ENCODE data around the gene ZNF768.

Gene ZNF768

GRCh38 chr16:30519120-30520049 is 7.0 kb downstream of the ZNF768 start:
- Mint-ChIP-seq H3K4me3 (no peak overlapping the region), H3K36me3 (peaks cover 34% of the 10 kb centered on the region), H3K4me1 (peaks cover 4% of the 10 kb centered on the region), H3K9me3 (no peaks in the 10 kb centered on the region), H3K27ac (no peak overlapping the region), H3K27me3 (no peaks in the 10 kb centered on the region)
- DNase-seq (ENCODE audit: low spot score in 2 of 2): no peak
- ATAC-seq (ENCODE audit: low read depth): no peak

DNA sequence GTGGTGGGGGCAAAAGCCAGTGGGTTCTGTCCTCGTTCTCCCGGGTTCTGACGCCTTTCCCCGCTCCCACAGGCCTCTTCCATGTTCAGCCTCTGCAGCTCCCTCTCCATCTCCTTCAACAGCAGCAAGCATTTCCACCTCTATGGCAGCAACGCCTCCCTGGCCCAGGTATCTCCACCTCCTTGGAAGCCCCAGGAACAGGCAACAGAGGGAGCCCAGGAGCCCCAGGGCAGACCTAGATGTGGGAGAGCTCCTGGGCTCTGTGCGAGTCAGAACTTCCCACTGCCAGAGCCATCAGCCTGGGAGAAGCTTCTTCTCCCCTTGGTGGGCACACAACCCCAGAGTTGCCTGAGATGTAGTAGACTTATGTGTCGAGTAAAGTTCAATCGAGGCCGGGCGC is 7.8 kb downstream of the ZNF768 start:
- ATAC-seq (ENCODE audit: low read depth) (no peak), DNase-seq (ENCODE audit: low spot score in 2 of 2) (no peak)
- Mint-ChIP-seq H3K4me1 (peaks cover 4% of the 10 kb centered on the region), H3K27me3 (no peaks in the 10 kb centered on the region), H3K27ac (no peak overlapping the region), H3K36me3 (peaks cover 38% of the 10 kb centered on the region), H3K4me3 (no peak overlapping the region), H3K9me3 (no peaks in the 10 kb centered on the region)

- DNase-seq (ENCODE audit: low spot score in 2 of 2): no peak
- H3K36me3 Mint-ChIP-seq: peaks cover 55% of the 10 kb centered on the region
- no peak for ATAC-seq (ENCODE audit: low read depth)
- H3K4me1 Mint-ChIP-seq: no peaks in the 10 kb centered on the region
- peak overlapping the region; percentile 28 for H3K27ac Mint-ChIP-seq
- H3K9me3 Mint-ChIP-seq: no peaks in the 10 kb centered on the region
- no peaks in the 10 kb centered on the region for H3K27me3 Mint-ChIP-seq
- H3K4me3 Mint-ChIP-seq: no peak overlapping the region
Observed at GRCh38 chr16:30515275-30515674, 11.1 kb downstream of the ZNF768 start.

DNA sequence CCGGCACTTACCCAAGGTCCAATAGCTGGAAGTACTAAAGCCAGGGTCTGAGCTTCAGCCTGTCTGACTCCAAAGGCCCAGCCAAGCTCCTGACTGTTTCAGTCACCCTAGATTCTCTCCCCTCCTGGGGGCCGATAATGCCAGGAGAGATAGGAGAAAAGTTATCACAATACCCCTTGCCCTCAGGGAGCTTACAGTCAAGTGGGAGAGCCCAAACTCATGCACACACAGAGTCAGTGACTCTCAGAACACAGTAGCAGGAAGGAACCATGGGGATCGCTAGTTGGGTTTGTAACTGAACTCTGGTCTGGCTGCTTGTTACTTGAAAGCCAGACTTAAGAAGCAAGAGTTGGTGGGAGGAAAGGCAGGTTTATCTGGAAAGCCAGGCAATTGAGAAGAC is 14.9 kb downstream of the ZNF768 start:
- no peaks in the 10 kb centered on the region for H3K4me1 Mint-ChIP-seq
- no peaks in the 10 kb centered on the region for H3K9me3 Mint-ChIP-seq
- H3K4me3 Mint-ChIP-seq: no peak overlapping the region
- H3K36me3 Mint-ChIP-seq: peaks cover 35% of the 10 kb centered on the region
- no peak overlapping the region for H3K27ac Mint-ChIP-seq
- no peak for DNase-seq (ENCODE audit: low spot score in 2 of 2)
- H3K27me3 Mint-ChIP-seq: no peaks in the 10 kb centered on the region
- ATAC-seq (ENCODE audit: low read depth): no peak

DNA sequence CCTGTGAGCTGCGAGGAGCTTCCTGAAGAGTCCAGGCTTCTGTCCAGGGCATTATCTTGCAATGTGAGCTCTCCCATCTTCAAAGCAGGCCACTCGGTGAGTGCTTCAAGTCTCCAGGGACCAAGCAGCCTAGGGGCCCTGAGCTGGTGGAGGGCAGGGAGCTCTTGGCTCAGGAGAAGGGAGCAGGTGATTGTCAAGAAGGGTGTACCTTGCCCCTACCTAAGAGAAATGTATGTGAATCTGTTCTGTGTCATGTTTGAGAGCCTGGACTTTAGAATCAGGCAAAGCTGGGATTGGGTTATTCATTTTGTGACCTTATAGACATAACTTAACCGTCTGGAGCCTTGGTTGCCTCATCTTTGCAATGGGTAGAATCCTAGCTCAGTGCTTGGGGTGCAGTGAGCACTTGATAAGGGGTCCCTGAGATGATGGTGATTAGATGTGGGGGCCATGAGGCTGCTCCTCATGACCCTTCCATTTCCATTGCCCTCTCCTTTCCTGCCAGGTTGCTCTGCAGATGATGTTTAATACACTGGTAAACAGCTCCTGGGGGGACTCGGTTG is 15.9 kb downstream of the ZNF768 start:
- H3K4me3 Mint-ChIP-seq: no peak overlapping the region
- H3K9me3 Mint-ChIP-seq: no peaks in the 10 kb centered on the region
- ATAC-seq (ENCODE audit: low read depth) (no peak), DNase-seq (ENCODE audit: low spot score in 2 of 2) (no peak)
- H3K27me3 Mint-ChIP-seq: no peaks in the 10 kb centered on the region
- no peaks in the 10 kb centered on the region for H3K4me1 Mint-ChIP-seq
- peaks cover 34% of the 10 kb centered on the region for H3K36me3 Mint-ChIP-seq
- no peak overlapping the region for H3K27ac Mint-ChIP-seq

DNA sequence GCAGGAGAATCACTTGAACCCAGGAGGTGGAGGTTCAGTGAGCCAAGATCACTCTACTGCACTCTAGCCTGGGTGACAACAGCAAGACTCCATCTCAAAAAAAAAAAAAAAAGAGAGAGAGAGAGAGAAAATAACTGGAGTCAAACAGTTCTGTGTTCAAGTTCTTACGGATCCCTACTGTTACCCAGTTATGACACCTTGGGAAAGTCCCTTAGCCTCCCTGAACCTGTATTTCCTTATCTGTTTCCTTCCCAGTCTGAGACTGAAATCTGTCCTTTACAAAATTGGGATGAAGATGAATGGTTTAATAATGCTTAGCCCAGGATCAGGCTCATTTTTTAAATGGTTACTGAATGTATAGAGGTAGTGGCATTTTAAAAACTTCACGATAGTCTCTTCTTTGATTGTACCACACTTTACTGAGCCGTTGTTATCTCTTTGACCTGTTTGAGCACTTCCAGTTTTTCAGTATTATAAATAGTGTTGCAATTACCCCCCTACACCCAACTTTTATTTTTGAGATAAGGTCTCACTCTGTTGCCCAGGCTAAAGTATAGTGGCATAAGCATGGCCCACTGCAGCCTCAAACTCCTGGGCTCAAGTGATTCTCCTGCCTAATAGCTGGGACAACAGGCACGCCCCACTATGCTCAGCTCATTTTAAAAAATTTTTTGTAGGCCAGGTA is 17.1 kb downstream of the ZNF768 start:
- DNase-seq (ENCODE audit: low spot score in 2 of 2): no peak
- peaks cover 34% of the 10 kb centered on the region for H3K36me3 Mint-ChIP-seq
- ATAC-seq (ENCODE audit: low read depth): no peak
- no peaks in the 10 kb centered on the region for H3K9me3 Mint-ChIP-seq
- H3K27me3 Mint-ChIP-seq: no peaks in the 10 kb centered on the region
- no peak overlapping the region for H3K4me3 Mint-ChIP-seq
- no peak overlapping the region for H3K27ac Mint-ChIP-seq
- H3K4me1 Mint-ChIP-seq: no peaks in the 10 kb centered on the region

GRCh38 chr16:30503403-30504296 is 22.7 kb downstream of the ZNF768 start:
- no peaks in the 10 kb centered on the region for H3K4me1 Mint-ChIP-seq
- no peak for DNase-seq (ENCODE audit: low spot score in 2 of 2)
- H3K27ac Mint-ChIP-seq: no peak overlapping the region
- no peaks in the 10 kb centered on the region for H3K27me3 Mint-ChIP-seq
- ATAC-seq (ENCODE audit: low read depth): no peak
- H3K4me3 Mint-ChIP-seq: no peak overlapping the region
- peaks cover 23% of the 10 kb centered on the region for H3K36me3 Mint-ChIP-seq
- H3K9me3 Mint-ChIP-seq: no peaks in the 10 kb centered on the region

GRCh38 chr16:30499284-30499683 is 27.1 kb downstream of the ZNF768 start:
- ATAC-seq (ENCODE audit: low read depth): no peak

GRCh38 chr16:30494709-30495108 is 31.7 kb downstream of the ZNF768 start:
- no peaks in the 10 kb centered on the region for H3K27me3 Mint-ChIP-seq
- peaks cover 3% of the 10 kb centered on the region for H3K4me1 Mint-ChIP-seq
- H3K27ac Mint-ChIP-seq: peak overlapping the region; percentile 45
- no peak for DNase-seq (ENCODE audit: low spot score in 2 of 2)
- H3K4me3 Mint-ChIP-seq: no peak overlapping the region
- ATAC-seq (ENCODE audit: low read depth): no peak
- H3K9me3 Mint-ChIP-seq: no peaks in the 10 kb centered on the region
- H3K36me3 Mint-ChIP-seq: peaks cover 31% of the 10 kb centered on the region

More at GRCh38 chr16:30499284-30499683, 27.1 kb downstream of the ZNF768 start:
- no peaks in the 10 kb centered on the region for H3K9me3 Mint-ChIP-seq
- no peak overlapping the region for H3K4me3 Mint-ChIP-seq
- peaks cover 26% of the 10 kb centered on the region for H3K36me3 Mint-ChIP-seq
- H3K4me1 Mint-ChIP-seq: no peaks in the 10 kb centered on the region
- no peak for DNase-seq (ENCODE audit: low spot score in 2 of 2)
- no peak overlapping the region for H3K27ac Mint-ChIP-seq
- H3K27me3 Mint-ChIP-seq: no peaks in the 10 kb centered on the region

- no peak overlapping the region for H3K27ac Mint-ChIP-seq
- H3K27me3 Mint-ChIP-seq: no peaks in the 10 kb centered on the region
- ATAC-seq (ENCODE audit: low read depth) (no peak), DNase-seq (ENCODE audit: low spot score in 2 of 2) (no peak)
- H3K4me3 Mint-ChIP-seq: no peak overlapping the region
- H3K36me3 Mint-ChIP-seq: peaks cover 30% of the 10 kb centered on the region
- H3K9me3 Mint-ChIP-seq: no peaks in the 10 kb centered on the region
- H3K4me1 Mint-ChIP-seq: peaks cover 3% of the 10 kb centered on the region
Observed at GRCh38 chr16:30493941-30494488, 32.4 kb downstream of the ZNF768 start.

GRCh38 chr16:30491744-30492308 is 34.5 kb downstream of the ZNF768 start:
- DNase-seq (ENCODE audit: low spot score in 2 of 2) (no peak), ATAC-seq (ENCODE audit: low read depth) (no peak)
- Mint-ChIP-seq H3K4me3 (no peak overlapping the region), H3K27ac (no peak overlapping the region), H3K36me3 (peaks cover 35% of the 10 kb centered on the region), H3K4me1 (peaks cover 3% of the 10 kb centered on the region), H3K27me3 (no peaks in the 10 kb centered on the region), H3K9me3 (no peaks in the 10 kb centered on the region)

DNA sequence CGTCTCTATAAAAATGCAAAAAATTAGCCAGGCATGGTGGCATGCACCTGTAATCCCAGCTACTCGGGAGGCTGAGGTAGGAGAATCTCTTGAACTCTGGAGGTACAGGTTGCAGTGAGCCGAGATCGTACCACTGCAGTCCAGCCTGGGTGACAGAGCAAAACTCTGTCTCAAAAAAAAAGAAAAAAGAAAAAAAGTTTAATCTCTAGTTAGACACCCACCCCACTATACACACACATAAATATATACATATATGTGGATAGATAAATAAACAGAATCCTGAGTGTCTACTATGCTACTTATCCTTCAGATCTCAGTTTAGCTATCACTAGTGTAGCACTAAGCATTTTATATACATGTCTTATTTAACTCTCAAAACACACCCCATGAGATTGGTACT is 35.1 kb downstream of the ZNF768 start:
- Mint-ChIP-seq H3K27me3 (no peaks in the 10 kb centered on the region), H3K27ac (no peak overlapping the region), H3K4me3 (no peak overlapping the region), H3K4me1 (peaks cover 3% of the 10 kb centered on the region), H3K9me3 (no peaks in the 10 kb centered on the region), H3K36me3 (peaks cover 36% of the 10 kb centered on the region)
- DNase-seq (ENCODE audit: low spot score in 2 of 2) (no peak), ATAC-seq (ENCODE audit: low read depth) (no peak)

DNA sequence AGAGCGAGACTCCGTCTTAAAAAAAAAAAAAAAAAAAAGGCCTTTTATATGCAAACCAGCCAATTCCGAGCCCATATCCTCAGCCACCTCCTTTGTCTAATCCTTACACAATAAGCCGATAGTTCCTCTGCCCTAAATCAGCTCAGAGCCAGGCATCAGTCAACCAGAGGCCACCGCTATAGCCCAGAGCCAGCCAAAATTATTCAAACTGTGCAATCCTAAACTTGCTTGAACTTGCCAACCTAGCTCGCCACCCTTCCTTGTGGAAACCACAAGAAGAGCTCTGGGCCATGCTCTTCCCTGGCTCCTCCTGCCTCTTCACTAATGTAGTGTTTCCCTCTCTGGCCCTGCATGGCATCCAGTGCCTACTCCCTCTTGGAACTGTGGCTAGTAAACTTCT is 36.2 kb downstream of the ZNF768 start:
- no peak for ATAC-seq (ENCODE audit: low read depth)

More for the DNA sequence above, 36.2 kb downstream of the ZNF768 start:
- H3K4me3 Mint-ChIP-seq: no peak overlapping the region
- H3K9me3 Mint-ChIP-seq: no peaks in the 10 kb centered on the region
- H3K4me1 Mint-ChIP-seq: peaks cover 3% of the 10 kb centered on the region
- H3K36me3 Mint-ChIP-seq: peaks cover 37% of the 10 kb centered on the region
- no peaks in the 10 kb centered on the region for H3K27me3 Mint-ChIP-seq
- no peak for DNase-seq (ENCODE audit: low spot score in 2 of 2)
- peak overlapping the region; percentile 14 for H3K27ac Mint-ChIP-seq
